Measurements from ENCODE around the gene POLR2E. TPM values are rescaled to one million over a fixed set of nuclear protein-coding genes. Genes with fewer than 3 reads are reported as not detected.

Gene POLR2E
- total and polyA plus RNA-seq, 2 of the 13 experiments (the other 11 are each of a cell fraction or from before 2014, with no cell fraction given), result 140 to 272 TPM

GRCh38 chr19:1093811-1094553, 1.2 kb downstream of the POLR2E start (continued):
- TF ChIP-seq, protein P1, sequence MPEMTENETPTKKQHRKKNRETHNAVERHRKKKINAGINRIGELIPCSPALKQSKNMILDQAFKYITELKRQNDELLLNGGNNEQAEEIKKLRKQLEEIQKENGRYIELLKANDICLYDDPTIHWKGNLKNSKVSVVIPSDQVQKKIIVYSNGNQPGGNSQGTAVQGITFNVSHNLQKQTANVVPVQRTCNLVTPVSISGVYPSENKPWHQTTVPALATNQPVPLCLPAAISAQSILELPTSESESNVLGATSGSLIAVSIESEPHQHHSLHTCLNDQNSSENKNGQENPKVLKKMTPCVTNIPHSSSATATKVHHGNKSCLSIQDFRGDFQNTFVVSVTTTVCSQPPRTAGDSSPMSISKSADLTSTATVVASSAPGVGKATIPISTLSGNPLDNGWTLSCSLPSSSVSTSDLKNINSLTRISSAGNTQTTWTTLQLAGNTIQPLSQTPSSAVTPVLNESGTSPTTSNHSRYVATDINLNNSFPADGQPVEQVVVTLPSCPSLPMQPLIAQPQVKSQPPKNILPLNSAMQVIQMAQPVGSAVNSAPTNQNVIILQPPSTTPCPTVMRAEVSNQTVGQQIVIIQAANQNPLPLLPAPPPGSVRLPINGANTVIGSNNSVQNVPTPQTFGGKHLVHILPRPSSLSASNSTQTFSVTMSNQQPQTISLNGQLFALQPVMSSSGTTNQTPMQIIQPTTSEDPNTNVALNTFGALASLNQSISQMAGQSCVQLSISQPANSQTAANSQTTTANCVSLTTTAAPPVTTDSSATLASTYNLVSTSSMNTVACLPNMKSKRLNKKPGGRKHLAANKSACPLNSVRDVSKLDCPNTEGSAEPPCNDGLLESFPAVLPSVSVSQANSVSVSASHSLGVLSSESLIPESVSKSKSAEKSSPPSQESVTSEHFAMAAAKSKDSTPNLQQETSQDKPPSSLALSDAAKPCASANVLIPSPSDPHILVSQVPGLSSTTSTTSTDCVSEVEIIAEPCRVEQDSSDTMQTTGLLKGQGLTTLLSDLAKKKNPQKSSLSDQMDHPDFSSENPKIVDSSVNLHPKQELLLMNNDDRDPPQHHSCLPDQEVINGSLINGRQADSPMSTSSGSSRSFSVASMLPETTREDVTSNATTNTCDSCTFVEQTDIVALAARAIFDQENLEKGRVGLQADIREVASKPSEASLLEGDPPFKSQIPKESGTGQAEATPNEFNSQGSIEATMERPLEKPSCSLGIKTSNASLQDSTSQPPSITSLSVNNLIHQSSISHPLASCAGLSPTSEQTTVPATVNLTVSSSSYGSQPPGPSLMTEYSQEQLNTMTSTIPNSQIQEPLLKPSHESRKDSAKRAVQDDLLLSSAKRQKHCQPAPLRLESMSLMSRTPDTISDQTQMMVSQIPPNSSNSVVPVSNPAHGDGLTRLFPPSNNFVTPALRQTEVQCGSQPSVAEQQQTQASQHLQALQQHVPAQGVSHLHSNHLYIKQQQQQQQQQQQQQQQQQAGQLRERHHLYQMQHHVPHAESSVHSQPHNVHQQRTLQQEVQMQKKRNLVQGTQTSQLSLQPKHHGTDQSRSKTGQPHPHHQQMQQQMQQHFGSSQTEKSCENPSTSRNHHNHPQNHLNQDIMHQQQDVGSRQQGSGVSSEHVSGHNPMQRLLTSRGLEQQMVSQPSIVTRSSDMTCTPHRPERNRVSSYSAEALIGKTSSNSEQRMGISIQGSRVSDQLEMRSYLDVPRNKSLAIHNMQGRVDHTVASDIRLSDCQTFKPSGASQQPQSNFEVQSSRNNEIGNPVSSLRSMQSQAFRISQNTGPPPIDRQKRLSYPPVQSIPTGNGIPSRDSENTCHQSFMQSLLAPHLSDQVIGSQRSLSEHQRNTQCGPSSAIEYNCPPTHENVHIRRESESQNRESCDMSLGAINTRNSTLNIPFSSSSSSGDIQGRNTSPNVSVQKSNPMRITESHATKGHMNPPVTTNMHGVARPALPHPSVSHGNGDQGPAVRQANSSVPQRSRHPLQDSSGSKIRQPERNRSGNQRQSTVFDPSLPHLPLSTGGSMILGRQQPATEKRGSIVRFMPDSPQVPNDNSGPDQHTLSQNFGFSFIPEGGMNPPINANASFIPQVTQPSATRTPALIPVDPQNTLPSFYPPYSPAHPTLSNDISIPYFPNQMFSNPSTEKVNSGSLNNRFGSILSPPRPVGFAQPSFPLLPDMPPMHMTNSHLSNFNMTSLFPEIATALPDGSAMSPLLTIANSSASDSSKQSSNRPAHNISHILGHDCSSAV (CRISPR knock-in tag; IDR thresholded peaks at IDR 0.05; ENCODE audit: borderline replicate concordance), result no peak
- TF ChIP-seq NKX3-1 (CRISPR knock-in tag; IDR thresholded peaks at IDR 0.05) (no peak), MTA3 (CRISPR knock-in tag; IDR thresholded peaks at IDR 0.05) (no peak), TARDBP (CRISPR knock-in tag; IDR thresholded peaks at IDR 0.05) (0 out of 2 replicates have a peak, but pooled peaks have one; percentile 28), ZSCAN22 (CRISPR knock-in tag; IDR thresholded peaks at IDR 0.05) (no peak), HHEX (CRISPR knock-in tag; IDR thresholded peaks at IDR 0.05) (no peak), ZNF761 (CRISPR knock-in tag; conservative IDR thresholded peaks at IDR 0.05) (no peak), MBNL3 (CRISPR knock-in tag; conservative IDR thresholded peaks at IDR 0.05) (no peak), ZNF674 (CRISPR knock-in tag; IDR thresholded peaks at IDR 0.05; ENCODE audit: low read depth) (no peak), FOXC1 (CRISPR knock-in tag; IDR thresholded peaks at IDR 0.05; ENCODE audit: borderline replicate concordance) (no peak), CHCHD3 (CRISPR knock-in tag; IDR thresholded peaks at IDR 0.05) (no peak), KLF15 (CRISPR knock-in tag; IDR thresholded peaks at IDR 0.05; ENCODE audit: borderline replicate concordance) (no peak), SP5 (CRISPR knock-in tag; IDR thresholded peaks at IDR 0.05; ENCODE audit: borderline replicate concordance, low read depth) (no peak), SPEN (CRISPR knock-in tag; IDR thresholded peaks at IDR 0.05; ENCODE audit: low read depth) (no peak)
- TF ChIP-seq, protein P2, sequence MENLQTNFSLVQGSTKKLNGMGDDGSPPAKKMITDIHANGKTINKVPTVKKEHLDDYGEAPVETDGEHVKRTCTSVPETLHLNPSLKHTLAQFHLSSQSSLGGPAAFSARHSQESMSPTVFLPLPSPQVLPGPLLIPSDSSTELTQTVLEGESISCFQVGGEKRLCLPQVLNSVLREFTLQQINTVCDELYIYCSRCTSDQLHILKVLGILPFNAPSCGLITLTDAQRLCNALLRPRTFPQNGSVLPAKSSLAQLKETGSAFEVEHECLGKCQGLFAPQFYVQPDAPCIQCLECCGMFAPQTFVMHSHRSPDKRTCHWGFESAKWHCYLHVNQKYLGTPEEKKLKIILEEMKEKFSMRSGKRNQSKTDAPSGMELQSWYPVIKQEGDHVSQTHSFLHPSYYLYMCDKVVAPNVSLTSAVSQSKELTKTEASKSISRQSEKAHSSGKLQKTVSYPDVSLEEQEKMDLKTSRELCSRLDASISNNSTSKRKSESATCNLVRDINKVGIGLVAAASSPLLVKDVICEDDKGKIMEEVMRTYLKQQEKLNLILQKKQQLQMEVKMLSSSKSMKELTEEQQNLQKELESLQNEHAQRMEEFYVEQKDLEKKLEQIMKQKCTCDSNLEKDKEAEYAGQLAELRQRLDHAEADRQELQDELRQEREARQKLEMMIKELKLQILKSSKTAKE (CRISPR knock-in tag; IDR thresholded peaks at IDR 0.05; ENCODE audit: borderline replicate concordance), result no peak
- TF ChIP-seq, protein P3, sequence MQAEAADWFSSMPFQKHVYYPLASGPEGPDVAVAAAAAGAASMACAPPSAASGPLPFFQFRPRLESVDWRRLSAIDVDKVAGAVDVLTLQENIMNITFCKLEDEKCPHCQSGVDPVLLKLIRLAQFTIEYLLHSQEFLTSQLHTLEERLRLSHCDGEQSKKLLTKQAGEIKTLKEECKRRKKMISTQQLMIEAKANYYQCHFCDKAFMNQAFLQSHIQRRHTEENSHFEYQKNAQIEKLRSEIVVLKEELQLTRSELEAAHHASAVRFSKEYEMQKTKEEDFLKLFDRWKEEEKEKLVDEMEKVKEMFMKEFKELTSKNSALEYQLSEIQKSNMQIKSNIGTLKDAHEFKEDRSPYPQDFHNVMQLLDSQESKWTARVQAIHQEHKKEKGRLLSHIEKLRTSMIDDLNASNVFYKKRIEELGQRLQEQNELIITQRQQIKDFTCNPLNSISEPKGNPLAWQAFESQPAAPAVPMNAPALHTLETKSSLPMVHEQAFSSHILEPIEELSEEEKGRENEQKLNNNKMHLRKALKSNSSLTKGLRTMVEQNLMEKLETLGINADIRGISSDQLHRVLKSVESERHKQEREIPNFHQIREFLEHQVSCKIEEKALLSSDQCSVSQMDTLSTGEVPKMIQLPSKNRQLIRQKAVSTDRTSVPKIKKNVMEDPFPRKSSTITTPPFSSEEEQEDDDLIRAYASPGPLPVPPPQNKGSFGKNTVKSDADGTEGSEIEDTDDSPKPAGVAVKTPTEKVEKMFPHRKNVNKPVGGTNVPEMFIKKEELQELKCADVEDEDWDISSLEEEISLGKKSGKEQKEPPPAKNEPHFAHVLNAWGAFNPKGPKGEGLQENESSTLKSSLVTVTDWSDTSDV (CRISPR knock-in tag; IDR thresholded peaks at IDR 0.05), result no peak
